Endothelial cell (in vitro differentiated cells): ENCODE measurements around the gene ZNF292. TPM values are rescaled to one million over a fixed set of nuclear protein-coding genes. Genes with fewer than 3 reads are reported as not detected.
"Not testable (repeated sequence)": the region's sequence is repeated elsewhere in the genome, so short reads cannot be mapped to it uniquely, and the experiment has no call there.

Source experiments
- DNase-seq: peaks from one replicate; pipeline ENCODE4 v3.0.0; 2021; ENCODE audit warnings: low spot score
- H3K27ac Mint-ChIP-seq: one replicate; pipeline ENCODE4 v1.8.0; 2021; ENCODE audit warnings: mixed read lengths, inconsistent platforms; ENCODE audit not compliant: unreplicated experiment
- H3K27me3 Mint-ChIP-seq: one replicate; pipeline ENCODE4 v1.8.0; 2021; ENCODE audit warnings: mild to moderate bottlenecking, moderate library complexity, mixed read lengths, inconsistent platforms; ENCODE audit not compliant: unreplicated experiment
- H3K36me3 Mint-ChIP-seq: one replicate; pipeline ENCODE4 v1.8.0; 2021; ENCODE audit warnings: mild to moderate bottlenecking, low read depth, mixed read lengths, inconsistent platforms; ENCODE audit not compliant: unreplicated experiment
- H3K4me1 Mint-ChIP-seq: one replicate; pipeline ENCODE4 v1.8.0; 2021; ENCODE audit warnings: mild to moderate bottlenecking, mixed read lengths, inconsistent platforms; ENCODE audit not compliant: unreplicated experiment
- H3K4me3 Mint-ChIP-seq: one replicate; pipeline ENCODE4 v1.8.0; 2021; ENCODE audit warnings: mild to moderate bottlenecking, mixed read lengths, inconsistent platforms; ENCODE audit not compliant: unreplicated experiment
- H3K9me3 Mint-ChIP-seq: one replicate; pipeline ENCODE4 v1.8.0; 2021; ENCODE audit warnings: mixed read lengths, inconsistent platforms; ENCODE audit not compliant: unreplicated experiment
- total RNA-seq: library from RNA; stranded (reverse); fragmentation: NEBNext Ultra II Directional; extraction: Animal tissue kit (Norgen Biotek cat#: 25700); gene quantifications from one replicate; pipeline ENCODE4 v1.2.1, GENCODE V29; 2021; ENCODE audit not compliant: unreplicated experiment
- TF ChIP-seq, protein P1 (sequence below): fragments of 200-600 bp; sonication (generic); IDR thresholded peaks from one replicate; pipeline ENCODE4 v1.5.0; 2021; ENCODE audit warnings: antibody characterized with exemption; ENCODE audit not compliant: unreplicated experiment

ZNF292 gene
- total RNA-seq, 1 donor from 2014 or later: 40.9 TPM

- Mint-ChIP-seq H3K4me1 (peaks cover 23% of the 10 kb centered on the region), H3K36me3 (peaks cover 4% of the 10 kb centered on the region), H3K4me3 (peak overlapping the region; percentile 97), H3K27ac (peak overlapping the region; percentile 91), H3K27me3 (peaks cover 14% of the 10 kb centered on the region), H3K9me3 (no peaks in the 10 kb centered on the region)
- peak; percentile 63 for DNase-seq
- TF ChIP-seq, protein P1, sequence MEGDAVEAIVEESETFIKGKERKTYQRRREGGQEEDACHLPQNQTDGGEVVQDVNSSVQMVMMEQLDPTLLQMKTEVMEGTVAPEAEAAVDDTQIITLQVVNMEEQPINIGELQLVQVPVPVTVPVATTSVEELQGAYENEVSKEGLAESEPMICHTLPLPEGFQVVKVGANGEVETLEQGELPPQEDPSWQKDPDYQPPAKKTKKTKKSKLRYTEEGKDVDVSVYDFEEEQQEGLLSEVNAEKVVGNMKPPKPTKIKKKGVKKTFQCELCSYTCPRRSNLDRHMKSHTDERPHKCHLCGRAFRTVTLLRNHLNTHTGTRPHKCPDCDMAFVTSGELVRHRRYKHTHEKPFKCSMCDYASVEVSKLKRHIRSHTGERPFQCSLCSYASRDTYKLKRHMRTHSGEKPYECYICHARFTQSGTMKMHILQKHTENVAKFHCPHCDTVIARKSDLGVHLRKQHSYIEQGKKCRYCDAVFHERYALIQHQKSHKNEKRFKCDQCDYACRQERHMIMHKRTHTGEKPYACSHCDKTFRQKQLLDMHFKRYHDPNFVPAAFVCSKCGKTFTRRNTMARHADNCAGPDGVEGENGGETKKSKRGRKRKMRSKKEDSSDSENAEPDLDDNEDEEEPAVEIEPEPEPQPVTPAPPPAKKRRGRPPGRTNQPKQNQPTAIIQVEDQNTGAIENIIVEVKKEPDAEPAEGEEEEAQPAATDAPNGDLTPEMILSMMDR: no peak
These were observed 764 bp downstream of the ZNF292 start for GRCh38 chr6:87155842-87156815.

- not testable (repeated sequence) for DNase-seq, H3K9me3 Mint-ChIP-seq, H3K4me3 Mint-ChIP-seq, H3K36me3 Mint-ChIP-seq, H3K27ac Mint-ChIP-seq
- Mint-ChIP-seq H3K27me3 (peaks cover 11% of the 10 kb centered on the region), H3K4me1 (peaks cover 19% of the 10 kb centered on the region)
These were observed 2.2 kb downstream of the ZNF292 start for GRCh38 chr6:87157596-87157995.

GRCh38 chr6:87161299-87161698 lies 5.9 kb downstream of the ZNF292 start:
- Mint-ChIP-seq H3K36me3 (peaks cover 3% of the 10 kb centered on the region), H3K4me3 (no peak overlapping the region), H3K27me3 (peaks cover 2% of the 10 kb centered on the region), H3K27ac (no peak overlapping the region), H3K4me1 (peaks cover 13% of the 10 kb centered on the region), H3K9me3 (no peaks in the 10 kb centered on the region)
- DNase-seq: no peak
- TF ChIP-seq, protein P1: no peak

DNA sequence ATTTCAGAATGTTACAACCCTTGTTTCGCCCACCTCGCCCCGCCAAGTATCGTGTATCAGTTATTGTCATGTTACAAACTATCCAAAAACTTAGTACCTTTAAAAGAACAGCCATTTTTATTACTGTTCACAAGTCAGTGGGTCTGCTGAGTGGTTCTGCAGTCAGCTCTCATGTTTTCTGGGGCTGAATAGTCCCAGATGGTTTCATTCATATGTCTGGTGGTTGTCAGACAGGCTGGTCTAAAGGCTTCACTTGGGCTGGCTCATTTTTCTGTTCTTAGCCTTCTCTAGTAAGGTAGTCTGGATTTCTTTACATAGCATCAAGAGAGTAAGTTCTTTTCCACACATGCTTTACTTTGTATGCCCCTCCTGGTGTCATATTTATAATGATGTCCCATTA lies 8.6 kb downstream of the ZNF292 start:
- DNase-seq: no peak
- H3K9me3 Mint-ChIP-seq: no peaks in the 10 kb centered on the region
- TF ChIP-seq, protein P1: no peak
- no peak overlapping the region for H3K4me3 Mint-ChIP-seq
- peaks cover 2% of the 10 kb centered on the region for H3K27me3 Mint-ChIP-seq
- H3K27ac Mint-ChIP-seq: no peak overlapping the region
- no peaks in the 10 kb centered on the region for H3K36me3 Mint-ChIP-seq
- H3K4me1 Mint-ChIP-seq: peaks cover 8% of the 10 kb centered on the region

DNA sequence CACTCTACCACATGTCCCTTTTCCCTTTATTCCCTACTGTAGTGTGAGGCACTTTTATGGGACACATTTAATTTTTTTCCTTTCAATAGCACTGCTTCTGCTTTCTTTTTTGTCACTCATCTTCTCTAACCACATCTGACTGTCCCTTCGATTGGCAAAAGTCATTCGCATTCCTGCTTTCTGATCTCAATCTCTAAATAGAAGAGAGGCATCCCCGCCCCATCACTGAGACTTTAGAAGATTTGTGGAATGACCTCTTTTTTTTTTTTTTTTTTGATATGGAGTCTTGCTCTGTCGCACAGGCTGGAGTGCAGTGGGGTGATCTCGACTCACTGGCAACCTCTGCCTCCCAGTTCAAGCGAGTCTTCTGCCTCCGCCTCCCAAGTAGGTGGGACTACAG lies 9.1 kb downstream of the ZNF292 start:
- Mint-ChIP-seq H3K27ac (no peak overlapping the region), H3K27me3 (peaks cover 2% of the 10 kb centered on the region), H3K9me3 (no peaks in the 10 kb centered on the region), H3K4me3 (no peak overlapping the region), H3K4me1 (peaks cover 8% of the 10 kb centered on the region), H3K36me3 (no peaks in the 10 kb centered on the region)
- DNase-seq: no peak
- TF ChIP-seq, protein P1: no peak
